IMR-90 (cell line): ENCODE results near the gene DLX3. TPM values are rescaled to one million over a fixed set of nuclear protein-coding genes. Genes with fewer than 3 reads are reported as not detected.

Experiments
- ATAC-seq: fragments of 200-7000 bp; cut with Tn5 transposase; 2 replicates; pipeline ENCODE4 v1.9.1; 2020; ENCODE audit warnings: low read depth, mild to moderate bottlenecking, moderate library complexity
- BruUV-seq: library from RNA; stranded (reverse); fragments of 400-500 nt; replicated peaks from 2 replicates; lab custom pipeline; 2021; lab: Mats Ljungman, UMichigan
- CTCF ChIA-PET: fragments of 300-600 bp; formaldehyde crosslinking; extraction: SDS; loops from one replicate; lab custom pipeline; 2021; ENCODE audit warnings: antibody characterized with exemption; lab: Yijun Ruan, JAX
- POLR2A ChIA-PET: fragments of 300-600 bp; sonication (Branson Sonifier 250); formaldehyde crosslinking; loops from one replicate; lab custom pipeline; 2022; ENCODE audit warnings: antibody characterized with exemption; ENCODE audit not compliant: unreplicated experiment; lab: Charles Lee
- DNase-seq: peaks from one replicate; pipeline ENCODE4 v3.0.0; 2013
- H2AFZ ChIP-seq: replicated peaks from 2 replicates; pipeline ENCODE3; 2013; ENCODE audit warnings: low read length, mild to moderate bottlenecking; ENCODE audit not compliant: poor library complexity
- H2AK5ac ChIP-seq: 2 replicates; pipeline ENCODE4 v1.6.1; 2013; ENCODE audit warnings: low read depth, low read length, inconsistent platforms
- H2AK9ac ChIP-seq: replicated peaks from 2 replicates; pipeline ENCODE3; 2013; ENCODE audit warnings: mild to moderate bottlenecking, low read depth, low read length, moderate library complexity; ENCODE audit not compliant: poor library complexity
- H2BK120ac ChIP-seq: 2 replicates; pipeline ENCODE4 v1.6.1; 2013; ENCODE audit warnings: low read depth, low read length, inconsistent platforms
- H2BK15ac ChIP-seq: 3 replicates; pipeline ENCODE4 v1.6.1; 2013; ENCODE audit warnings: low read depth, low read length, inconsistent platforms
- H2BK20ac ChIP-seq: 2 replicates; pipeline ENCODE4 v1.6.1; 2013; ENCODE audit warnings: low read depth, mild to moderate bottlenecking, inconsistent platforms, low read length, moderate library complexity
- H2BK5ac ChIP-seq: 2 replicates; pipeline ENCODE4 v1.6.1; 2013; ENCODE audit warnings: mild to moderate bottlenecking, low read depth, low read length, inconsistent platforms; ENCODE audit not compliant: poor library complexity, severe bottlenecking
- H3K14ac ChIP-seq: replicated peaks from 2 replicates; pipeline ENCODE4 v1.6.1; 2013; ENCODE audit warnings: low read depth, low read length, inconsistent platforms
- H3K18ac ChIP-seq: 2 replicates; pipeline ENCODE4 v1.6.1; 2013; ENCODE audit warnings: low read depth, low read length, control low read depth
- H3K23ac ChIP-seq: 2 replicates; pipeline ENCODE4 v1.6.1; 2013; ENCODE audit warnings: low read depth, low read length, inconsistent platforms
- H3K27ac ChIP-seq: 2 replicates; pipeline ENCODE4 v1.5.1; 2013; ENCODE audit warnings: mild to moderate bottlenecking, control low read depth, low read length; ENCODE audit not compliant: insufficient read depth
- H3K27me3 ChIP-seq: 2 replicates; pipeline ENCODE4 v1.6.1; 2013; ENCODE audit warnings: low read length; ENCODE audit not compliant: control insufficient read depth, insufficient read depth
- H3K36me3 ChIP-seq: 2 replicates; pipeline ENCODE4 v1.6.1; 2013; ENCODE audit warnings: low read length, mixed read lengths; ENCODE audit not compliant: control insufficient read depth, insufficient read depth
- H3K4ac ChIP-seq: 2 replicates; pipeline ENCODE4 v1.6.1; 2013; ENCODE audit warnings: low read depth, low read length, inconsistent platforms
- H3K4me1 ChIP-seq: 2 replicates; pipeline ENCODE4 v1.6.1; 2013; ENCODE audit warnings: low read length, mixed read lengths; ENCODE audit not compliant: control insufficient read depth, insufficient read depth
- H3K4me2 ChIP-seq: 2 replicates; pipeline ENCODE4 v1.6.1; 2013; ENCODE audit warnings: low read depth, mild to moderate bottlenecking, control low read depth, low read length, moderate library complexity
- H3K4me3 ChIP-seq: 2 replicates; pipeline ENCODE4 v1.5.1; 2013; ENCODE audit warnings: low read depth, mild to moderate bottlenecking, control low read depth, low read length, moderate library complexity; ENCODE audit not compliant: insufficient read depth
- H3K56ac ChIP-seq: 2 replicates; pipeline ENCODE4 v1.6.1; 2013; ENCODE audit warnings: low read length, inconsistent platforms; ENCODE audit not compliant: insufficient read depth; ENCODE audit errors: extremely low read depth
- H3K79me1 ChIP-seq, 2 experiments: 2 replicates each; pipeline ENCODE4 v1.6.1; 2013; ENCODE audit warnings: low read length in 2 of 2, inconsistent platforms in 1 of 2, low read depth in 1 of 2
- H3K9ac ChIP-seq: 2 replicates; pipeline ENCODE4 v1.6.1; 2013; ENCODE audit warnings: low read depth, low read length, control low read depth
- H3K9me1 ChIP-seq: 2 replicates; pipeline ENCODE4 v1.6.1; 2013; ENCODE audit warnings: low read length, inconsistent platforms; ENCODE audit not compliant: insufficient read depth
- H3K9me3 ChIP-seq: 2 replicates; pipeline ENCODE4 v1.6.1; 2013; ENCODE audit warnings: low read length; ENCODE audit not compliant: control insufficient read depth, insufficient read depth
- H4K20me1 ChIP-seq: 2 replicates; pipeline ENCODE4 v1.6.1; 2013; ENCODE audit warnings: low read length, inconsistent platforms; ENCODE audit not compliant: insufficient read depth
- H4K5ac ChIP-seq: 2 replicates; pipeline ENCODE4 v1.6.1; 2013; ENCODE audit warnings: mild to moderate bottlenecking, low read depth, low read length, control low read depth
- H4K8ac ChIP-seq, 2 experiments: 2 replicates each; pipeline ENCODE4 v1.6.1; 2013; ENCODE audit warnings: low read depth in 2 of 2, low read length in 2 of 2, control low read depth in 1 of 2, inconsistent platforms in 1 of 2
- H4K91ac ChIP-seq: 2 replicates; pipeline ENCODE4 v1.6.1; 2013; ENCODE audit warnings: low read depth, low read length, inconsistent platforms; ENCODE audit not compliant: insufficient read depth
- CEBPB ChIP-seq: IDR thresholded peaks from 2 replicates; pipeline ENCODE4 v1.6.1; 2012; ENCODE audit warnings: low read depth, low read length, improper control_type of control experiment
- CHD1 ChIP-seq: IDR thresholded peaks from 2 replicates; pipeline ENCODE4 v1.6.1; 2012; ENCODE audit warnings: low read depth, low read length, improper control_type of control experiment
- ELK1 ChIP-seq: fragments of 150-350 bp; IDR thresholded peaks from 2 replicates; pipeline ENCODE4 v1.6.1; 2016; ENCODE audit warnings: low read depth, mild to moderate bottlenecking, low read length, moderate library complexity, borderline replicate concordance
- FOS ChIP-seq: fragments of 150-350 bp; IDR thresholded peaks from 2 replicates; pipeline ENCODE4 v1.6.1; 2016; ENCODE audit warnings: low read depth, low read length
- MAFK ChIP-seq: IDR thresholded peaks from 2 replicates; pipeline ENCODE4 v1.6.1; 2012; ENCODE audit warnings: low read depth, low read length, improper control_type of control experiment
- MAZ ChIP-seq: IDR thresholded peaks from 2 replicates; pipeline ENCODE4 v1.6.1; 2012; ENCODE audit warnings: low read depth, mild to moderate bottlenecking, low read length, improper control_type of control experiment, moderate library complexity, borderline replicate concordance
- MXI1 ChIP-seq: IDR thresholded peaks from 2 replicates; pipeline ENCODE4 v1.6.1; 2012; ENCODE audit warnings: low read depth, mild to moderate bottlenecking, low read length, moderate library complexity, borderline replicate concordance
- NFE2L2 ChIP-seq: fragments of 150-350 bp; IDR thresholded peaks from 2 replicates; pipeline ENCODE4 v1.6.1; 2016; ENCODE audit warnings: low read depth, mild to moderate bottlenecking, low read length
- RAD21 ChIP-seq: IDR thresholded peaks from 2 replicates; pipeline ENCODE4 v1.6.1; 2012; ENCODE audit warnings: low read length, improper control_type of control experiment
- RCOR1 ChIP-seq: IDR thresholded peaks from 2 replicates; pipeline ENCODE4 v1.6.1; 2012; ENCODE audit warnings: mild to moderate bottlenecking, low read length, improper control_type of control experiment; ENCODE audit not compliant: insufficient replicate concordance
- RFX5 ChIP-seq: IDR thresholded peaks from 2 replicates; pipeline ENCODE4 v1.8.0; 2012; ENCODE audit warnings: low read depth, mild to moderate bottlenecking, low read length, moderate library complexity
- SMC3 ChIP-seq: fragments of 150-350 bp; IDR thresholded peaks from 2 replicates; pipeline ENCODE4 v1.6.1; 2016; ENCODE audit warnings: low read depth, mild to moderate bottlenecking, antibody characterized with exemption, low read length, moderate library complexity
- WGBS, 2 experiments: methylation state at CpG; one replicate each; pipeline versions ENCODE4 v1.1.5 to v1.1.7; 2013; ENCODE audit warnings: missing lambda C conversion rate in 2 of 2; ENCODE audit not compliant: insufficient read length in 1 of 2; ENCODE audit errors: extremely low coverage in 2 of 2; 5-methylcytosine and 5-hydroxymethylcytosine counted together
- dilution Hi-C: fragments of 300-500 bp; cut with HindIII; formaldehyde crosslinking; loops from one replicate; pipeline ENCODE4 v1.14.3; 2018; ENCODE audit warnings: low sequenced_read_pairs; ENCODE audit not compliant: unreplicated experiment
- in situ Hi-C: fragments of 300-500 bp; cut with MboI; formaldehyde crosslinking; loops from 3 replicates; pipeline ENCODE4 v1.14.3; 2019; ENCODE audit warnings: low sequenced_read_pairs, inconsistent platforms, mixed read lengths
- intact Hi-C: fragments of 100-400 bp; cut with micrococcal nuclease; formaldehyde crosslinking; loops from 2 replicates; pipeline ENCODE4 v1.10.0; 2022
- polyA plus RNA-seq, 3 experiments: library from polyadenylated mRNA; depleted of rRNA; stranded (reverse); fragments of >200 nt; gene quantifications; 2 replicates each; pipeline ENCODE4 v1.2.3, GENCODE V29; 2012; ENCODE audit warnings: low replicate concordance in 1 of 3
- total RNA-seq: library from RNA; depleted of rRNA; stranded (reverse); fragments of >200 nt; gene quantifications from 2 replicates; pipeline ENCODE4 v1.2.3, GENCODE V29; 2012

The DLX3 gene
- total and polyA plus RNA-seq, 2 of the 4 experiments (the other 2 are of a cell fraction) = not detected

GRCh38 chr17:49984776-49985175 is 10.2 kb downstream of the DLX3 start:
- ChIA-PET CTCF (no interaction called here), POLR2A (interaction anchor here (0.5 kb wide), 1 partner anchor 133 kb away, joined by 3 read pairs; no protein-coding TSS in a partner anchor)
- Histone ChIP-seq H3K9me3 (peaks cover 3% of the 10 kb centered on the region; the same call in 1 of the 2 replicates), H4K91ac (no peak overlapping the region), H3K18ac (no peak overlapping the region), H3K4me2 (no peak overlapping the region), H4K5ac (no peak overlapping the region), H2AK9ac (no peak overlapping the region), H3K4ac (no peak overlapping the region), H3K14ac (no peak overlapping the region), H4K8ac (no peak overlapping the region), H2BK120ac (no peak overlapping the region), H3K9me1 (no peaks in the 10 kb centered on the region; the same call in 1 of the 2 replicates), H3K27me3 (peaks cover 87% of the 10 kb centered on the region), H2BK15ac (no peak overlapping the region), H4K20me1 (no peaks in the 10 kb centered on the region), H2BK5ac (no peak overlapping the region), H2AK5ac (no peak overlapping the region), H3K56ac (no peak overlapping the region), H3K4me1 (no peaks in the 10 kb centered on the region), H2AFZ (no peak overlapping the region), H3K27ac (no peak overlapping the region), H3K9ac (no peak overlapping the region), H3K23ac (no peak overlapping the region), H3K36me3 (no peaks in the 10 kb centered on the region), H3K79me1 (no peaks in the 10 kb centered on the region), H3K4me3 (no peak overlapping the region), H2BK20ac (no peak overlapping the region)
- BruUV-seq = no TSS peak
- dilution Hi-C loops = no loop called here
- in situ Hi-C loops = no loop called here
- no CpG with 5 or more reads among the region's 2 CpGs for WGBS, 2 experiments
- intact Hi-C loops = no loop called here
- ATAC-seq = no peak
- DNase-seq = no peak
- TF ChIP-seq FOS (no peak), MXI1 (no peak), CEBPB (no peak), CHD1 (no peak), RCOR1 (no peak), RAD21 (no peak), ELK1 (no peak), SMC3 (no peak), RFX5 (no peak), MAZ (no peak), NFE2L2 (no peak), MAFK (no peak)
